Right lung (tissue), 5 donors: ENCODE results near the gene GRIK4. TPM values are rescaled to one million over a fixed set of nuclear protein-coding genes. Genes with fewer than 3 reads are reported as not detected.
A peak's percentile ranks its signal among the peaks of the same experiment; 100 is the strongest.

Experiments used
- DNase-seq, 2 donors: peaks; one replicate each; pipeline ENCODE4 v3.0.0-alpha.2; 2013
- polyA plus RNA-seq, 5 donors: library from polyadenylated mRNA; unstranded; fragments of 120-200 nt; gene quantifications; one replicate each; pipeline versions ENCODE4 v1.2.1 to v1.2.3, GENCODE V29; 2013; ENCODE audit warnings: inconsistent platforms in 1 of 5, low replicate concordance in 1 of 5; ENCODE audit not compliant: insufficient read length in 5 of 5, insufficient read depth in 1 of 5

GRIK4 gene
- polyA plus RNA-seq, 5 donors = 6.3 to 10.2 (median 8.3) TPM

DNA sequence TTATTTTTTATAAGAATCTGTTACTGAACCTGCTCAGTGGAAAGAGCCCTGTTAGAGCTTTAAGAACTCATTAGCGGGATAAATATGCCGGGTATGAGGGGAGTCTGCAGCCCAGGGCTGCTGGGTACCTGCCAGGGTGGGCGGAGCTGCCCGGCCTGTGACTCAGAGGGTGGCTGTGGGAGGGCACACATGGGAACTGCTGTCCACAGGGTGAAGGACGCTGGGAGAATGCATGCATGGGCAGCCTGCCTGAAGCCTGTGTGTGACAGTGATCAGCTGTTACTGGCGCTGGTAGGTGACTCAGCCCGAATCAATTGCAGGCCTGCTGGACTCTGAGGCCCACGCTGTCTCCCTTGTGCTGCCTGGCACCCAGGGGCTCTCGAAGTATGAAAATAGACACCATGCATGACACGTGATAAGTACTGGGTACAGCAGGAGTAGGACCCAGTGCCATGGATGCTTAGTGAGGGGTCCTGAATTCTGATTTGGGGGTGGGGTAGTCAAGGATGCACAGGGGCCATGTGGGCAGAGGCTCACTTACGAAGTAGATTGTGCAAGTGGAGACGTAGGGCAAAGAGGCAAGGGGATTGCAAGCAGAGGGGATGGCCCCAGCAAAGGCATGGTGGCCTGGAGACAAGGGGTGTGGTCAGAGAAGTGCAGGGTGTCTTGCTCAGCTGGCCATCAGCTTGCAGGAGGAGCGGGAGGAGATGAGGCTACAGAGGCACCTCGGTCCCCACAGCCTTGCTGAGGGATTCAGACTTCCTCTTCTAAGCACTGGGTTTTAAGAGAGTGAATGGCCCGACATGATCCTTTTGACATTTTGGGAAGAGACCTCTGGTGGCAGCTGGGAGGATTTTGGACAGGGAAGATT lies 36.5 kb downstream of the GRIK4 start:
- peak; percentile 87 to 93 for DNase-seq

DNA sequence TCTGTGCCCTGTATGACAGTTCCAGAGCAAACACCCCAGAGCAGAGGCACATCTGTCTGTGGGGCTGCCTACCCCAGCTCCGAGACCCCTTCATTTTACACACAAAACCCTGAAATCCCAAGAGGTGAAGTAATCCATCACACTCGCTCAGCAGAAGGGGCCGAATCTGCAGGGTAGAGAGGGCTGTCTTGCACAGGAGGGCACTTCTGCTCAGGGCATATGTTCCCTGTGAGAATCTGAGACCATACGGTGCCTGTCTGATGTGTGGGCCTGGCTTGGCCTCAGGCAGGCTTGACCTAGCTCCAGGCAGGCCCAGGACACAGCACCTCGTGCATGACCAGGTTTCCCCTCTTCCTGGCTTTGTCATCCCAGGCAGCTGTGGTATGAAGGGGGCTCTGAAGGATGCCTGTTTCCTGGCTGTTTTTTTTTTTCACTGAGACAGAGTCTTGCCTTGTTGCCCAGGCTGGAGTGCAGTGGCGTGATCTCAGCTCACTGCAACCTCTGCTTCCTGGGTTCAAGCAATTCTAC lies 37.2 kb downstream of the GRIK4 start:
- DNase-seq = no peak

DNA sequence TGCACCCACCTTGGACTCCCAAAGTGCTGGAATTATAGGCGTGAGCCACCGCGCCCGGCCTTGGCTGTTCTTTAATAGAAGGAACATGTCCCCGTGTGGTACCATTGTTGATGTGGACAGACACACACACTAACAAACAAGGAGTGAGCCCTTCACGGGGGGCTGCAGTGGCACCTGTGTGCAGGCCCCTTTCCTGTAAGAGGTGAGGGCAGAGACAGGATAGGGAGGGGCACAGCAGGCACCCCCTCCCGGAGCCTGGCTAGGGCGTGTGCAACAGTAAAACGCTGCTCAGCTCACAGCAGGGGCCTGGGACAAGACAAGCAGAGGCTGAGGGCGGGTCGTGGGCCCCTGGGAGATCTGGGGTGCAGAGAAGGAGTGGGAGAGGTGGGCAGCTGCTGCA lies 37.8 kb downstream of the GRIK4 start:
- DNase-seq = no peak

DNA sequence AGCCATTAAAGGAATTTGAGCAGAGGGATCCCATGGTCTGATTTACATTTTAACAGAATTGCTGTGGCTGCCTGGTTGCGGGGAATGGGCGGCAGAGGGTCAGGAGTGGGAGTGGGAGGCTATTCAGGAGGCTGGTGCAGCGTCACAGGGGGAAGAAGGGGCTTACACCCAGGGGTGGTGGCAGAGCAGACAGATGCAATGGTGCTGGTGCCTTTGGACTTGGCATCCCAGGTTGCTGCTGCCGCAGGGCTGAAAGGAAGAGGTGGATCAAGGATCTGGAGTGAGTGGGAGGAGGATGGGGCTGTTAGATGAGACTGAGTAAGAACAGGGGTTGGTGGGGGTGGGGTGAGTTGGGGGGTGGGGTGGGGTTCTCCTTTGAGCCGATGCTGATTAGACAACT lies 38.5 kb downstream of the GRIK4 start:
- DNase-seq = no peak

DNA sequence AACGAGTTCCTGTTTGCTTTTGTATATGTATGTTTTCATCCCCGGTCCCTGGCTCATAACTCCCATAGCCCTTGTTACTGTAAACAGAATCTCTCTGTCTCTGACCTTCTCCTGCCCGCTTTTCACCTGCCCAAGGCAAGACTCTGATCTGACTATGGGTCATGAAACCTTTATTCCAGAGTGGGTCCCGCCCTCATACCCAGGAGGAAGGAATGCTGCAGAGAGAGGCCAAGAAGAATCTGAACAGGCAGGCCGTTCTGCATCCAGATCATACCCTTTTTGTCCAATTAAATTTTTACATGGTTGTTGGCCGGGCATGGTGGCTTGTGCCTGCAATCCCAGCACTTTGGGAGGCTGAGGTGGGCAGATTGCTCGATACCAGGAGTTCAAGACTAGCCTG lies 39.6 kb downstream of the GRIK4 start:
- no peak for DNase-seq

DNA sequence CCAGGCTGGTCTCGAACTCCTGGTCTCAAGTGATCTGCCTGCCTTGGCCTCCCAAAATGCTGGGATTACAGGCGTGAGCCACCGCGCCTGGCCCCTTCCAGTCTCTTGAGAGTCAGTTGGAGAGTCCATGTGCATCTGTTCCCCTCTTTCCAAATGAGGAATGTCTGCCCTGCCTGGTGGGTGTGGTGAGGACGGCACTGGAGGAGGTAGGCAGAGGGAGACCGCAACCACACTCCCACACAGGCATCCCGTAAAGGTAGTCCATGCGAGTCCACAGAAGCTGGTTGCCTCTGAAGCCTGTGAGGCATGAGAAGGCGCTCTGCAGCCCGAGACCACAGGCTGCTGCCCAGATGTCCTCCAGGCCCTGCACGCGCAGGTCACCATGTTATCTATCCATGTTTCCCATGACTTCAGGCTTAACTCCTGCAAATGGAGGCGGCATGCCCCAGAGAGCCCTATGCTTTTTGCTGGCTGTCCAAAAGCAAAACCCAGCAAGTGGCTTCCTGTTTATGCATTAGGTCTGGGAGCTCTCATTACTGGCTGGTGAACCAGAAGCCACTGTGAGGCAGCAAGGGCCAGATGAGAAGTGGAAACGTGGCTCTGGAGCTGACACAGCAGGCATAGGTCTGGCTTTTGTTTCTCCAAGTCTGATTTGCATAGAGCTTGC lies 43.4 kb downstream of the GRIK4 start:
- peak; percentile 60 to 66 for DNase-seq

DNA sequence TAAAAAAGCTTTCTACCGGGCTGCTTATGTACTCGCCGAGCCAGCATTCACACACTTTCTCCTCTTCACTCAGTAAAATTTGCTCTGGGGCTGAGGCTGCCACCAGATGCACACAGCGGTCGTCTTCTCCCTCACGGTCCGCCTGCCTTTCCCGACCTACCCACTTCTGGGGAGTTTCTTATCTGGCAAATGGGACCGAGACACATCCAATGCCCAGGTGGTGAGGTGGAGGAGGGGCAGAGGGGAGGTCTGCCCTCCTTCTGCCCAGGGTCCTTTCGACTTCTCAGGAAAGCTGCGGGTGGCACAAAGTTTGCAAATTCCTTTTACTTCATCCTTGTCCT lies 43.9 kb downstream of the GRIK4 start:
- no peak for DNase-seq

DNA sequence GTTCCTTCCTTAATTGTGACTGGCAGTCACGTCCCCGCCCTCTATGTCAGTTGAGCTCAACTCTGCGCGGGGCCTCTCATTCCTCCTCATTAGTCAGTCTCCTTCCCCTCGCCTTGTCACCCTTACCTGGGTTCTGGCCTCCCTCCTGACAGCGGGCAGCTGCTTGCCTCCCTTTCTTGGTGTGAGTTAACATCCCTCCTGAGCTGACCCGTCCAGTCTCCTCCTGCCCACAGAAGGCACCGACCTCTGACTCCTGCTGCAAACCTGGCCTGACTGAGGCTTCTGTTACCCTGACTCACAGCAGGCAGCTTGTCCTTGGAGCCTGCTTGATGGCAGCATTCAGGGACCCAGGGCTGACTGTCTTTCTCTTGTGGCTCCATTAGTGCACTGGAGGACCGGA lies 45.2 kb downstream of the GRIK4 start:
- DNase-seq = no peak

DNA sequence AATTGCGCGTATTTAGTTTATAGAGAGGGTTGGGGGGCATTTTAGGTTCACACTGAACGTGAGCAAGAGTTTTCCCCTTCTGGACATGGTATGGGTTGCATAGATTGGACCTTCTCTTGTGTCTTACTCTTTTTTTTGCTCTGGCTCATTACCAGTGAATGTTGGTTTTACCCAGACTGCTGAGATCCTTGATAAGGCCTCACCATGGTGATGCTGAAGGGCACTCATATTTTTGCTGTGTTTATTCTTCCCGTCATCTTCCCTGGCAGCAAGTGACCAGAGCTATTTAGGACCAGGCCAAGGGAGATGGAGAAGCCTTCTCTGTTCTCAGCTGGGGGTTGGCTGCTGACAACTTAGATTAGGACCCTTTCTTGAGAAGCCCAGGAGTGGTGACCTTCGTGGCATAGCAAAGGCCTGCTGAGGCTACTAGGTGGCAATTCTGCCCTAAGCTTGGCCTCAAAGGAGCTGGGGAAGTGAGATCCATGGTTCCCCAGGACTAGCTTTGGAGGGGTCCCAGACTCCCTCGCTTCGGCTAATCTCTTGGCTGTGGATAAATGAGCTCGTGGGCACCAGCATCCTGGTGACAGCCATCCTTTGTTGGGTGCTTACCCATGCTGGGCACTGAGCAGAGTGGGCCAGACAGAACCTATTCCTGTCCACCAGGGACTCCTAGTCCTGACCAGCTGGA lies 47.3 kb downstream of the GRIK4 start:
- DNase-seq = no peak

DNA sequence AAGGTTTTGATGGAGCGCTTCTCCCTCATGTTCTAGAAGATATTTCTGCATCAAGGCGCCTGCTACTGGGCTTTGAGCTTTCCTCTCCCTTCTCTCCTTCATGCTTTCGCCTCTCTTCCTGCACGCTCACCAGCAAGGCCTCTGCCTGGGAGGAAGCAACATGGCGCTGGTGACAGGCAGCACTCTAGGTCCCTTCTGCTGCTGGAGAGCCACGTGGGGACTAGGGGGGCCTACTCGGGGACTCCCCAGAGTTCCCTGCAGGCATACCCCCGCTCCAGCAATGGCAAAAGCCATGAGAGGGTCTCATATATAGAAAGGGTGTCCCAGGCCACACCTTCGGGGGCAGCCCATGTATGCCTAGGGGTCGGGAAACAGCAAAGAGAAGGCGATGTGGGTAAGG lies 49.7 kb downstream of the GRIK4 start:
- no peak for DNase-seq

DNA sequence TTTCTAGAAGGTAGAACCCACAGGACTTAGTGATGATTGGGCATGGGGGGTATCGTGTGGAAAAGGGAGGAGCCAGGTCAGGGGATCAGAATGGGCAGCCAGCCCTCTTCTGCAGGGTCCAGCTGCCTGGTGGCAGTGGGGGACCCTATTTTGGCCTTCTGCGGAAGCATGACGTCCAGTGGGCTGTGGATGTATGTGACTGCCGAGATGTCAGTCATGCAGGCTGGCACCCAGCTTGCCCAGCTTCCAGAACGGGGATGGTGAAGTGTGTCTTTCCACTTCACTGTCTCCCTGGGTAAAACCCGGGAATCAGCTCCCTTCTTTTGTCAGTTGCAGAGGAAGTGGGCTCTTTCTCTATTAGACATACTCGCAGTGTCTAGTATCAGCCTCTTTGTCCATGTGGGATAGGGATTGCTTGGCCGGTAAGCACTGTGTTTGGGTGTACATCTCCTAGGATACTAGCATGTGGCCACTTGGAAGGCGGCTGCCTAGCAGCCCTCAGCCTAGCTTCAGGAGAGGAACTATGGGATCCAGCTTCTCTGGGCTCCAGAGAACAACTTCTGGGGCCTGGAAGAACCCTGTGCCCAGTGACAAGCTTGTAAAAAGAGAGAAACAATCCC lies 51.4 kb downstream of the GRIK4 start:
- peak; percentile 54 to 59 for DNase-seq

DNA sequence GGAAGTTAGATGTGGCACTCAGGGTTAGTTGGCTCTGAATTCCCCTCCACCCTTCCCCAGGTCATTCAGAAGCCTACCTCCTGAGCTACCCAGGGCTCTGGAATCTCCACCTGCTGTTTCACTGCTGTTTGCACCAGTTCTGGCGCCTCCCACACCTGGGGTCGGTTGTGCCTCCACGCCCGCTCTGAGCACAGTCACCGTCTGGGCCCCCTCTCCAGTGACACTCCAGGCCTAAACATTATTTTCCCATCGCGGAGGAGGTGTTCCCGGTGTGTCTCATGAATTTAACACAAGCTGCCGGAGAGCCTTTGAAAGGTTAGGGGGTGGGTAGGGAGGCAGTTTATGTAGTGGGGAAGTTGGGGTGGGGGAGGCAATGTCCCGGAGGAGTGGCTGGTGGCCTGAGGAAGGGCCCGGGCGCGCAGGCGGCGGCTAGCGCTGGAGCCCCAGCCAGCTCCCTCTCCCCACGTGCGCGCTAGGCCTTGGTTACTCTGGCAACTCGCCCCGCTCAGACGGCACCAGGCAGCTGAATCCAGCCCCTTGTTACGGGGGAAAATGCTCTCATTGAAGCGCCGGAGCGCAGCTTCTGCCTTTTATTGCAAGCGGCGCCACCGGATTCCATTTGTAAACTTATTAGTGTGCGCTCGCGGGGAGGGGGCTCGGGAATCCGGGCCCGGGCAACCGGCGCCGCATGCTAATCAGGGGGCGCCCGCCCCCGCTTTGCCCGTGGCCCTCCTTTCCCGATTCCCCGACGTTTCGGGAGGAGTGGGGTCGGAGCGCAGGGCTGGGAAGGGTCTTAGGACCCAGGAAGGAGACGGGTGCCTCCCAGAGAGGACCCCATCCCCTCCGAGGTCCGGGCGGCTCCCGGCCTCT lies 52.4 kb downstream of the GRIK4 start:
- DNase-seq = peak; percentile 64 to 67

DNA sequence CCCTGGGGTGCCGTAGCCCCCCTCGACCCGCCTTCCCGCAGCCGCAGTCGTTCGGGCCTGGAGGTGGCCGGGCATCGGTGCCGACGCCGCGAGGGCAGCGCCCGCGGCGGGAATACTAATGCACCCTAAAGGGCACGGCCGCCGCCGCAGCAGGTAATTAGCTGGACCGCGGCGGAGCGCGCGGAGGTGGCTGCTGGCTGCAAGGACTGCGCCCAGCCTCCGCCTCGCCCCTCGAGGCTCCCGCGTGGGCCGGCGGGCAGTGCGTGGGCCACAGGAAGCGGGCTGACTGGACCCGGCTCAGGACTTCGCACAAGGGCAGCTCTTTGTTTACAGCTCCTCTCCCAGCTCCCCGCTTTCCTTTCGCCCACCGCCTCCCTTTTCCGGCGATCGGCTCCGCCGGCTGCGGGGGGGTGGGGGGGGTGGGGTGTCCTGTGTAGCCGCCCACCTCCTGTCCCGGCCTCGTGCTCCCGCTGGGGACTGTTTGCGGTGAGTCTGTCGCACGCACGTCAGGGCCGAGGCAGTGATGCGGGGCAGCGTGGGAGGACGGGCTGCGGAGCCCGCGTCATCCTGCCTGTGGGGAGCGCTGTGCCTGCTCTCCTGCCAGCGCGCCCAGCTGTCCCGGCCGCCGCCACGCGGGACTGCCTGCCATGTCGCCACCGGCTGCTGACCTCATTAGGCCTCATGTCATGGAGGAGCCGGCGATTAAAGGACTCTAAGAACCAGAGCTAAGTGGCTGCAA lies 53.2 kb downstream of the GRIK4 start:
- no peak for DNase-seq

DNA sequence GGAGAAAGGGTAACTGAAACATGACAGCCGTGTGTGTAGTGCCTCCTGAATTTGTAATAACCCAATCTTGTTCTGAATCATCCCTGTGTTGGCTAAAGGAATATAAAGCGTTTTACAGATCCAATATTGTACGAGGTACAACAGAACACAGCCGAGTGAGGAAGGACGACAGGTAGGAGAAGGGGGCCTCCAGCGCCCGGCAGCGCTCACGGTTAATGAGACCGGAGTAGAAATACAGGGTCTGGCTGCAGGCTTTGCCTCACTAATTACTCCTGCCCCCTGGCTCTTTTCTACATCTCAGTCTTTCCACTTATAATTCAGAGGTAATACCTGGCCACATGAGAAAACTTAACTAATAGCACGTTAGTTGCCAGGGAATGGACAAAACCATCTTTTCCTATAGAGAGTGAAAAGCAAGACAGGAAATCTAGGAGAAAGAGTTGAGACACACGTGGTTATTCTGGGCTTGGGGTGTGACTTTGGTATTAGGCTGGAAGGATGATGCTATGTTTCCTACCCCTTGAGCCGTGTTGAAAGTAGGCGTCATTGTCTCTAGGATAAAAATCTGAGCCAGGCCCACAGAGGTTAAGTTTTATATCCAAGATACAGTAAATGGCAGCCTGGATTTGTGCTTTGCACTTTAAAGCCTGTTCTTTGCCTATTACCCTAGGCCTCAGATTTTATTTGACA lies 54.1 kb downstream of the GRIK4 start:
- DNase-seq = no peak

DNA sequence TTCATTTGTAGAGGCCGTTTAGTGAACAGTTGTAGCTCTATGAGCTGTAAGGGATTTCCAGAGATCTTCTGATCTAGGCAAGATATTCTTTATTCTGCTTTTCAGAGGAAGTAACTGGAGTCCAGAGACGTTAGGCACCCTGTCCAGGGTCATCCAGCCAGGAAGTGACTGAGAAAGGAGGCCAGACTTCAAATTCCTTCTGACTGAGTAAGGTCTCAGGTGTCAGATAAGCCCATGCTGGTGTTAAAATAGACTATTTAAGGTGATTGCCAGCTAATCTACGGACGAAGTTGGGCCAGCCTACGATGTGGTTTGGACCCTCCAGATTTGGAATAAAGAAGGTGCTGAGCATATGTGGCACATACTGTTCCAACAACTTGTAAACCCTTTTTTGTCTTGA lies 54.6 kb downstream of the GRIK4 start:
- no peak for DNase-seq

DNA sequence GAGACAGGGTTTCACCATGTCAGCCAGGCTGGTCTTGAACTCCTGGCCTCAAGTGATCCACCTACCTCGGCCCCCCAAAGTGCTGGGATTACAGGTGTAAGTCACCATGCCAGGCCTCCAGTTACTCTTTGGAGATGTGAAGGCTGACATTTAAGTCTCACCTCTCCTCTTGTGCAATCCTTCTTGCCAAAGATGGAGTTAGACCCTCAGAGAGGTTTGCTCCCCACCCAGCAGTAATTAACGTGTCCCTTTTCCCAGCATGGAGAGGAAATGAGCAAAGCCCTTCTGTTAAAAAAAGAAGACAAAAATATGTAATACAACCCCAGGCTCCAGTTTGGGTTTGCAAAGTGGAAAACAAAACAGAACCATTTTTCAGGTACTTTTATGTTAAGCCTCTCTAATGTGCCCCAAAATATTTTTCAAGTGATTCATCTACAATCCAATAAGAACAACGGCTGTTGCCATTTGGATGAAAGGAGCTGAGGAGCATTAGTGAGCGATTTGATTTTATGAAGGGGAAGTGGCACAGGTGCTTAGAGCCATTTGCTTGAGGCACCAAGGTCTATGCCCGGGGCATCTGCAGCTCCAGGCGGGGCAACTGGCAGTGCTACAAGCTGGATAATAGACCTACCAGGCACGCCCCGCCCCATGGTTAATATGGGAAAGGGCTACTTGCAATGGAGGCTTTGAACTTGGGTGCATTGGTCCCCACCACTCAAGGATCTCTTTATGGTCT lies 57.2 kb downstream of the GRIK4 start:
- no peak for DNase-seq

DNA sequence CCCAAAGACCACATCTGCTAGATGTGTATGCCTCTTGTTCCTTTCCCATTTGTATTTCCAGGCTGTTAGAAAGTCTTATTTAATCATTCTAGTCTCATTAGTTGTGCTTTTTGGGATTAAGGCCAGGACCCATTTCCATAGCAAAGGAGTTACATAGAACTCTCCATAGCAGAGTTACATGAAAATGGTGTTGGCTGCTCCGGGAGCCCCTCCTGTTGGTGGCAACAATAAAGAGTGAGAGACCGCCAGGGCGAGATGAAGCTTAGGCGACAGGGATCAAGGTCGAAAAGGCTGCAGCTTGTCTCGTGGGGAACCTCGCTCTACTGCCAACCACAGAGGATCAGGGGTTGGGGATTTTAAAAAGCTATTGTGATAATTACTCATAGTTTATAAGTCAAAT lies 58.3 kb downstream of the GRIK4 start:
- no peak for DNase-seq

DNA sequence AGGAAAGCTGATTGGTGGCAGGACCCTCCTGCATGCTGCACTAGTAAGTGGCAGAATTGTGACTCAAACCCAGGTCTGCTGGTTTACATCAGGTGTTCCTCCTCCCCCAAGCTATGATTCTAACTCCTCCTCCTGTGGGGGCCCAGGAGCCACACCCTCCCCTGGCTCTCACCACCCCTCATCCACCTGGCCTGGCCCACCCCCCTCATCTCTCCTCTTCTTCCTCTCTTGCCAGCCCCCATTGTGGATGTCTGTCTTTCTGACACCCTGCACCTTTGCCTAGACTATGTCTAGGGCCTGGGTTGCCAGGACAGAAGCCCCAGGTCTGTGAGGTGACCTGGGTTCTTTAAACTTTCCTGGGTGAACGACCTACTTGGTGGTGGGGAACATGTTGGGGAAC lies 59.9 kb downstream of the GRIK4 start:
- DNase-seq = no peak

DNA sequence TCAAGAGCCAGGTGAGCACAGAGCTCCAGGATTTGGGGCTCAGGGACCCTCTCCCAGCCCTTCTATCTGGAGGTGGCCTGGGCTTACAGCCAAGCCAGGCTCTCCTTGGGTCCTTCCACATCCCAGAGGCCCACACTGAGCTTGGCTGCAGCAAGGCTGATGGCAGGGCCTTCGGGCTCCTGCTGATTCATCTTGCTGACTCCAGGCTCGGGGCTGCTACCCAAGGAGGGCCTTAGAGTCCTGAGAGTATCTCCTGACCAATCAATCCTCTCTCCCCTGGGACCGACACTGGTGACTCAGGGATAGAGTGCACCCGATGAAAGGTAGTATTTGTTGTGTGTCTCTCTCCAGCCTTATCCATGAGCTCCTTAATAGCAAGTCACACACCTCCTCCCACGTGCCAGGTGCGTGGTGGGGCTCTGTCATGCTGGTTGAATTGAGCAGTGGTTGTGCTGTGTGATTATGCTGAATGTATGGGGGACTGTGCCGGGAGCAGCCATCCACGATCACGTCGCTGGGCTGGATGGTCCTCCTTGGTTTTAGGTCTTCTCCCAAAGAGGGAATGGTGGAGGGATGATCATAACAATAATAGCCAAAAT lies 62.3 kb downstream of the GRIK4 start:
- DNase-seq = no peak
